Smooth muscle cell (in vitro differentiated cells): ENCODE measurements around the gene RHBDL2. TPM values are rescaled to one million over a fixed set of nuclear protein-coding genes. Genes with fewer than 3 reads are reported as not detected.

ENCODE experiments used
- DNase-seq: peaks from one replicate; lab custom pipeline; 2025; ENCODE audit not compliant: unreplicated experiment; lab: John Stamatoyannopoulos, UW
- H2AFZ ChIP-seq: fragments of 200-600 bp; sonication (generic); 2 replicates; pipeline ENCODE4 v1.6.0; 2016; ENCODE audit warnings: antibody characterized with exemption, low read depth, mild to moderate bottlenecking
- H3F3A ChIP-seq: fragments of 200-600 bp; sonication (generic); 2 replicates; pipeline ENCODE4 v1.6.0; 2017; ENCODE audit warnings: antibody characterized with exemption, low read depth
- H3K27ac ChIP-seq: fragments of 200-600 bp; sonication (generic); 2 replicates; pipeline ENCODE4 v1.5.1; 2016; ENCODE audit warnings: low read depth, mild to moderate bottlenecking
- H3K27me3 ChIP-seq: fragments of 200-600 bp; sonication (generic); 2 replicates; pipeline ENCODE4 v1.6.1; 2016; ENCODE audit warnings: low read depth, mild to moderate bottlenecking
- H3K36me3 ChIP-seq: fragments of 200-600 bp; sonication (generic); 2 replicates; pipeline ENCODE4 v1.5.1; 2016; ENCODE audit warnings: low read depth
- H3K4me1 ChIP-seq: fragments of 200-600 bp; sonication (generic); 2 replicates; pipeline ENCODE4 v1.5.1; 2016; ENCODE audit warnings: low read depth
- H3K4me2 ChIP-seq: fragments of 200-600 bp; sonication (generic); 2 replicates; pipeline ENCODE4 v1.6.0; 2016; ENCODE audit warnings: mild to moderate bottlenecking
- H3K4me3 ChIP-seq: fragments of 200-600 bp; sonication (generic); 2 replicates; pipeline ENCODE4 v1.5.1; 2016; ENCODE audit warnings: mild to moderate bottlenecking
- H3K79me2 ChIP-seq: fragments of 200-600 bp; sonication (generic); 2 replicates; pipeline ENCODE4 v1.6.0; 2016; ENCODE audit warnings: low read depth, mild to moderate bottlenecking
- H3K9ac ChIP-seq: fragments of 200-600 bp; sonication (generic); 2 replicates; pipeline ENCODE4 v1.6.0; 2016; ENCODE audit warnings: low read depth
- H3K9me3 ChIP-seq: fragments of 200-600 bp; sonication (generic); replicated peaks from 2 replicates; pipeline ENCODE4 v1.5.1; 2016; ENCODE audit warnings: low read depth
- H4K20me1 ChIP-seq: fragments of 200-600 bp; sonication (generic); 2 replicates; pipeline ENCODE4 v1.6.0; 2016; ENCODE audit warnings: low read depth
- CTCF ChIP-seq: fragments of 200-600 bp; sonication (generic); IDR thresholded peaks from 2 replicates; pipeline ENCODE4 v1.5.1; 2017; ENCODE audit warnings: borderline replicate concordance, mild to moderate bottlenecking, antibody characterized with exemption; ENCODE audit not compliant: insufficient read depth, poor library complexity, severe bottlenecking
- WGBS: methylation state at CpG from one replicate; pipeline ENCODE4 v1.1.7; 2016; ENCODE audit warnings: low lambda C conversion rate; 5-methylcytosine and 5-hydroxymethylcytosine counted together
- polyA plus RNA-seq: library from polyadenylated mRNA; unstranded; fragments of >200 nt; fragmentation: Nextera tagmentation; extraction: Ambion mirVana; gene quantifications from 2 replicates; pipeline ENCODE4 v1.2.1, GENCODE V29; 2016
- total RNA-seq: library from RNA; depleted of rRNA; stranded (reverse); fragments of >200 nt; gene quantifications from 2 replicates; pipeline ENCODE4 v1.2.3, GENCODE V29; 2014

The RHBDL2 gene
- not detected in 2 replicates for total RNA-seq
- polyA plus RNA-seq, result 0.27 TPM in 1 of 2 replicates, not detected in the other

- no peak for DNase-seq
- Histone ChIP-seq H3K9me3 (no peaks in the 10 kb centered on the region), H3K27ac (no peak within 1 kb of the TSS), H4K20me1 (no peaks in the 10 kb centered on the region), H3F3A (no peaks in the 10 kb centered on the region), H3K9ac (no peak within 1 kb of the TSS), H3K4me1 (no peaks in the 10 kb centered on the region), H3K4me3 (no peak within 1 kb of the TSS), H3K79me2 (no peaks in the 10 kb centered on the region), H3K27me3 (no peaks in the 10 kb centered on the region), H3K4me2 (no peak within 1 kb of the TSS), H2AFZ (no peak within 1 kb of the TSS), H3K36me3 (no peaks in the 10 kb centered on the region)
- TF ChIP-seq CTCF, result no peak
- WGBS, result 85% methylated on average over 14 of the region's 14 CpGs
Measured at GRCh38 chr1:38941527-38942019, at the start of gene RHBDL2. RHBDL2 (minus strand) TSS chr1:38941830; CDS start chr1:38919212, 22,618 bp downstream.

- Histone ChIP-seq H4K20me1 (peaks cover 47% of the 10 kb centered on the region), H3K9ac (peak within 1 kb of the TSS; percentile 99), H3K79me2 (peaks cover 49% of the 10 kb centered on the region), H3K4me2 (peak within 1 kb of the TSS; percentile 84), H2AFZ (peak within 1 kb of the TSS; percentile 97), H3K27me3 (no peaks in the 10 kb centered on the region), H3K27ac (peak within 1 kb of the TSS; percentile 95), H3K4me3 (peak within 1 kb of the TSS; percentile 100), H3K36me3 (no peaks in the 10 kb centered on the region), H3K9me3 (no peaks in the 10 kb centered on the region), H3F3A (peaks cover 8% of the 10 kb centered on the region), H3K4me1 (peaks cover 23% of the 10 kb centered on the region)
- peak; percentile 96 for DNase-seq
- peak; percentile 8 for TF ChIP-seq CTCF
- under 1% methylated on average over 31 of the region's 76 CpGs for WGBS
Measured at GRCh38 chr1:38990738-38991637, 49.4 kb upstream of the RHBDL2 start, which contains the start of gene AKIRIN1. AKIRIN1 (plus strand) TSS chr1:38991276; CDS start chr1:38991381, 105 bp downstream.

- Histone ChIP-seq H3K27ac (peak overlapping the region; percentile 95), H3K27me3 (no peaks in the 10 kb centered on the region), H2AFZ (peak overlapping the region; percentile 97), H3F3A (peaks cover 10% of the 10 kb centered on the region), H3K79me2 (peaks cover 43% of the 10 kb centered on the region), H3K36me3 (no peaks in the 10 kb centered on the region), H4K20me1 (peaks cover 41% of the 10 kb centered on the region), H3K4me2 (peak overlapping the region; percentile 84), H3K9ac (peak overlapping the region; percentile 99), H3K9me3 (no peaks in the 10 kb centered on the region), H3K4me3 (peak overlapping the region; percentile 100), H3K4me1 (peaks cover 28% of the 10 kb centered on the region)
- TF ChIP-seq CTCF, result no peak
- DNase-seq, result no peak
- WGBS, result 27% methylated on average over 5 of the region's 5 CpGs
Measured at GRCh38 chr1:38990386-38990737, 48.7 kb upstream of the RHBDL2 start.
